Left ventricle myocardium superior (tissue), 1 donor: ENCODE results near the gene IFT27. TPM values are rescaled to one million over a fixed set of nuclear protein-coding genes. Genes with fewer than 3 reads are reported as not detected.

Experiments
- ATAC-seq: fragments of 200-7000 bp; cut with Tn5 transposase; one replicate; pipeline ENCODE4 v1.9.1; 2020; ENCODE audit warnings: mild to moderate bottlenecking, moderate library complexity
- DNase-seq: peaks from one replicate; pipeline ENCODE4 v3.0.0-alpha.2; 2020
- intact Hi-C: fragments of 100-400 bp; cut with micrococcal nuclease; formaldehyde crosslinking; loops from one replicate; pipeline ENCODE4 v1.11.0; 2022
- long read RNA-seq: library from polyadenylated mRNA; unstranded; transcript quantifications from one replicate; pipeline ENCODE4 v2.0.0, GENCODE V29; 2021
- total RNA-seq: library from RNA; stranded (reverse); fragmentation: NEBNext Ultra II Directional; extraction: Animal tissue kit (Norgen Biotek cat#: 25700); gene quantifications from one replicate; pipeline ENCODE4 v1.2.1, GENCODE V29; 2021
- donor health status: DM: no; HTN: yes; CAD: no; lungs with severe emphysema.

The IFT27 gene
- total RNA-seq: 29.3 TPM
- long read RNA-seq, transcript IFT27-205 (7 exons, 1,095 nt): major isoform, 37 of 52 reads
- long read RNA-seq, partial matches to known transcripts: 11 of 52 reads
- long read RNA-seq, other reads (novel, unspliced or antisense): 4 of 52 reads

GRCh38 chr22:36775964-36776669 lies at the start of gene IFT27:
TSS of gene IFT27 (minus strand) at chr22:36776119. CDS start at chr22:36775707, 412 bp downstream.
- ATAC-seq (peak; percentile 98), DNase-seq (peak; percentile 96)
- intact Hi-C loops: no loop called here

DNA sequence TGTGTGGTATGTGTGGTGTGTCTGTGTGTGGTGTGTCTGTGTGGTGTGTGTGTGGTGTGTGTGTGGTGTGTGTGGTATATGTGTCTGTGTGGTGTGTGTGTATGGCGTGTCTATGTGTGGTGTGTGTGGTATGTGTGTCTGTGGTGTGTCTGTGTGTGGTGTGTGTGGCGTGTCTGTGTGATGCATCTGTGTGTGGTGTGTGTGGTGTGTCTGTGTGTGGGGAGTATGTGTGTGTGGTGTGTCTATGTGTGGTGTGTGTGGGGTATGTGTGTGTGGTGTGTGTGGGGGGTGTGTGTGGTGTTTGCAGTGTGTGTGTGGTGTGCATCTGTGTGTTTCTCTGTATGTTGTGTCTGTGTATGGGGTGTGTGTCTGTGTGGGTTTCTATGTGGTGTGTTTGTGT lies 48.7 kb upstream of the IFT27 start:
- DNase-seq: no peak
- ATAC-seq: no peak
- intact Hi-C loops: no loop called here

DNA sequence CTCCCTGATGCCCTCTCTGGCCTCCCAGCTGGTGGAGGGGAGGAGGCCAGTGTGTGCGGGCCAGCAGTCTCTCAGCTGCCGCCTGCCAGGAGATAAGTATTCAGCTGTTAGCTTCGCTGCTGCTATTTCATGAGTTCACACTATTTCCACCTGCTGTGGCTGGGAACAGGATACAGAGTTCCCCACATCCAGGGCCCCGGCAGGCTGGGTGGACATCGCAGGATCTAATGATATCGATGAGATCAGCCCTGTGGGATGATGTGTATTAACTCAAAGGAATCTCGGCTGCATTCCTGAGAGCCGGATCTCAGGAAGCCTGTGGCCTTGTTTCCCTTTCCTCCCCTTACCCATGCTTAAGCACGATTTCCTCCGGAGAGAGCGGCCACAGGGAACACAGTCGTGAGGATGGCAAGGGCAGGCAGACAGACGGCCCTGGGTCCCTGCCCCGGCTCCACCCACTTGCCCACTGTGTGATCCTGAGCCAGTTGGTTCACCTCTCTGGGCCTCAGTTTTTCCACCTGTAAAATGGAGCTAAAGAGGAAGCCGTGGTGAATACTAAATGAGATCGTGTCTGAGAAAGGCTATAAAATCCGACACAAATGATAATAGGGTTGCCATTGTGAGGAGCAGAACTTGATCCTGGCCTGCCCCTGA lies 47.4 kb upstream of the IFT27 start:
- ATAC-seq: peak; percentile 26
- no peak for DNase-seq
- intact Hi-C loops: no loop called here

DNA sequence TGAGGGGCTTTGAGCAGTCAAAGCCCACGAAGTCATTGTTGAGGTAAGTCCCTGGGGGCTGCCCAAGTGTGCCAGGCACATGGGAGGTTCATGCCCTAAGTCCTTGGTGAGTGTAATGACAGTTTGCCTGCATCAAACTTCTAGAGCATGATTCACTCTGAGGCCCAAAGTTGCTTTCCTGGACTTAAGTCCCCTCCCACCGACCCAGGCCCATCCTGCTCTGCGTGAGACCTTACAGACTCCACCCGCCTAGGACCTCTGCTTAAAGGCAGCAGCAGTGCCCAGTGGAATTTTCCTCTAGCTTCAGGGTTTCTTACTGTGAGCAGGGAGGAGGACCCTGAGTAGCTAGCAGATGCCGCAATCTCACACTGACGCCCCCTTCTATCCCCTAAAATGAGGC lies 46.7 kb upstream of the IFT27 start:
- intact Hi-C loops: no loop called here
- ATAC-seq: no peak
- DNase-seq: no peak

GRCh38 chr22:36819112-36819511 lies 43.2 kb upstream of the IFT27 start:
- intact Hi-C loops: no loop called here
- DNase-seq (no peak), ATAC-seq (no peak)

- no peak for ATAC-seq
- DNase-seq: no peak
- intact Hi-C loops: no loop called here
These were observed 42.2 kb upstream of the IFT27 start for GRCh38 chr22:36818010-36818642.

DNA sequence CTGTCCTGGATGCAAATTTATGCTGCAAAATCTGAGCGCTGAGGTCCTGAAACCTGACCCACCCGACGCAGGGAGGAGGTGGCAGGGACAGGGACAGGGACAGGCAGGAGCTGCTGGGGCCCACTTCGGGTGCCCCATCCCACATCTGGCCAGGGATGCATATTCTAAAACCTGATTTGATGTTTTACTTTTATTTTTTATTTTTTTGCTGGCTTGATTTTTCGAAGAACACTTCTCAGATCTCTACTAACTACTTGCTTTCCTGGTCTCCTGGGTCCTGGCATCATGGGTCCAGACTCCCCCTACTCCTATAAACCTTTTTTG lies 41.6 kb upstream of the IFT27 start:
- DNase-seq (no peak), ATAC-seq (no peak)
- intact Hi-C loops: no loop called here

- intact Hi-C loops: no loop called here
- ATAC-seq: peak; percentile 90
- peak; percentile 57 for DNase-seq
These were observed 41.0 kb upstream of the IFT27 start, which contains the start of gene PVALB for GRCh38 chr22:36816636-36817524. TSS of gene PVALB (minus strand) at chr22:36817035. CDS start at chr22:36817005, 30 bp downstream.

DNA sequence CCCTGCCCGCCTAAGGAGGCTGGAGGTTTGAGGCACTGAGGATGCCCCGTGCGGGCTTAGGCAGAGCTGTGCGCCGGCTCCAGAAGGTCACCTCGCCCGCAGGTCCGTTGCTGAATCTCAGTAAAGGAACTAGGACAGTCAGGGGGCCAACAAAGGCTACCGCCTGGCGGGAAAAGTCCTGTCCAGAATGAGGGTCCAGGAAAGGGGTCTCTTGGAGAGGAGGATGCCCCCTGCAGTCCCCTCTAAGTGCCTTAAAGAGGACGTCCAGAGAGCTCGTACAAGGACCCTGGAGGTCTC lies 40.4 kb upstream of the IFT27 start:
- peak; percentile 17 for ATAC-seq
- DNase-seq: no peak
- intact Hi-C loops: no loop called here

DNA sequence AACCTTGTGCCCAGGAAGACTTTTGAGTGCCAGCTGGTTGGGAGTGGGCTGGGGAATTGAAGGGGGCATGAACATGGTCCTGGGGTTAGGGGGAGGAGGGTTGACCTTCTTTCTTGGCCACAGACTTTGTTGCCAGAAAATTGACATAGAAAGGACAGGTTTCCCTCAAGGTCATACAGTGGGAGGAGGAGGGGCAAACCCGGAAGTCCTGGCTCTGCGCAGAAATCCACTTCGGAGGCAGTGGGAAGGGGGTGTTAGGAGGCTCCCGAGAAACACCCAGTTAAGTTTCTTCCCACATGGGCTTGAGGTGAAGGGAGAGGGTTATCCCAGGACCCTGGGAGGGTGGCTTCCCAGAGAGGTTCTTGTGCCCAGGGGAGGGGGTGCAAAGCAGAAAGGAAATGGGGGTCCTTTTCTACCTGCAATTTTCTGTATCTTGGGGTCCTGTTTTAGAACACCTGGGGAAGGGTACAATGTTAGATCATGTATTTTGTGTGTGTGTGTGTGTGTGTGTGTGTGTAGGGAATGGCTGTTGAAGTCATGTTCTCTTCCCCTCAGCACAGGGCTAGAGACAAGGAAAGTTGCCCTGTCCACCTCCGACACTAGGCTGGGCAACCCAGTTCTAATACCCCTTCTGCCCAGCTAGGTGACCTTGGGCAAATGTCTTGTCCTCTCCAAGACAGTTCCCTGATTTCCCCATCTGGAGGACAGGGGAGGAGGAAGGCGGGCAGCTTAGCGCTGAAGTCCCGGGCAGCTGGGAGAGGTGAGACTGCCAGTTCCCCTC lies 39.8 kb upstream of the IFT27 start:
- no peak for ATAC-seq
- DNase-seq: no peak
- intact Hi-C loops: no loop called here

DNA sequence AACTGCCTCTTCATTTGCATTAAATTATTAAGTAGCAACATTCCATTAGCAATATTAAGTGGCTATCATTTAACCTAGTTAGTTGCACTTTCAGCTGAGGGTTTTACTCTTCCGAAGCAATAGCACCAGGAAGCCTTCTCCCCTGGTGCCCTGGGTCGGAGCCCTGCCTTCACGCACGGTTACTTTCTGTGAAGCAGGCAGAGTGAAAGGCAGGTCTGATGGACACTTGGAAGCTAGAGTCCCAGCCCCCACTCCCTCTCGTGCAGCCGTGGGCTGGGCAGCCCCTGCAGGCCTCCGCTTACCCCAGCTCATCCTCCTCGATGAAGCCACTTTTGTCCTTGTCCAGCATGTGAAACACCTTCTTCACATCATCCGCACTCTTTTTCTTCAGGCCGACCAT lies 38.9 kb upstream of the IFT27 start:
- intact Hi-C loops: no loop called here
- DNase-seq (no peak), ATAC-seq (no peak)

- DNase-seq (no peak), ATAC-seq (no peak)
- intact Hi-C loops: no loop called here
These were observed 35.3 kb upstream of the IFT27 start for GRCh38 chr22:36811094-36811800.

DNA sequence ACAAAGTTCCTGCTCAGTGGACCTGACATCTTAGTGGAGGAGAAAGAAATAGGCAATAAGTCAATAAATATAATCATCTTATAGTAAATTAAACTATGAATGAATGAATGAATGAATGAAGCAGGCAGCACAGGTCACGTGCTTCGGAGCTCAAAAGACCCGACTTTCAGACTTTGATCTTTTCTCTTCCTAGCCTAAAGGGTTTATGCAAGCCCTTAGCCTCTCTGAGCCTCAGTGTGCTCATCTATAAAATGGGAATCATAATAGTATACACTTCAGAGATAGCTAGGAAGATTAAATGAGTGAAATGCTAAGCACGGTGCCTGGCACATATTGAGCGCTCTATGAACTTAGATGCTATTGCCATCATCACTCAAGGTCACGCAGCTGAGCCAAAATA lies 33.4 kb upstream of the IFT27 start:
- intact Hi-C loops: no loop called here
- DNase-seq (no peak), ATAC-seq (no peak)

- intact Hi-C loops: no loop called here
- ATAC-seq (no peak), DNase-seq (no peak)
These were observed 32.9 kb upstream of the IFT27 start for GRCh38 chr22:36808721-36809344.

- DNase-seq (no peak), ATAC-seq (no peak)
- intact Hi-C loops: no loop called here
These were observed 31.7 kb upstream of the IFT27 start for GRCh38 chr22:36807627-36808026.

DNA sequence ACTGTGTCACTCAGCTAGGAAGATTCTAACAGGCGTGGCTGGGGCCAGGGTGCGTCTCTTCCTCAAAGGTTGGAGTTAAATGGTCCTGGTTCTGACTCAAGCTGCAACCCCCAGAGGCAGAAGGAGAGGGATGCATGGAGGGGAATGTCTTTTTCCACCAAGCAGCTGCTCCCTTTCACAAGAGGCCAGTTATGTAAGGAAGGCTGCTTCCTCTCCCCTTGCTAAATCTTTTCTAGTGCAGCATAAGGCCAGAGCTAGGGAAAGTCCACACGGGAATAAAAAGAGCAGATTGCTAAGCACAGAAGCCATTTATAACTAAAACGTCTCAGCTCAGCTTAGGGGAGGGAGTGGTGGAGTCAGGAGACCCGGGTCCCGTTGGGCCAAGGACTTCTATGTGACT lies 30.9 kb upstream of the IFT27 start:
- DNase-seq: no peak
- no peak for ATAC-seq
- intact Hi-C loops: no loop called here

- intact Hi-C loops: no loop called here
- DNase-seq (no peak), ATAC-seq (no peak)
These were observed 27.4 kb upstream of the IFT27 start for GRCh38 chr22:36803358-36803757.

GRCh38 chr22:36798674-36799066 lies 22.8 kb upstream of the IFT27 start:
- intact Hi-C loops: no loop called here
- ATAC-seq (no peak), DNase-seq (no peak)
